Inferior parietal cortex (tissue), 1 donor: ENCODE measurements around the gene CSRP2.
A peak's percentile ranks its signal among the peaks of the same experiment; 100 is the strongest.

ENCODE experiments used
- DNase-seq: peaks from one replicate; pipeline ENCODE4 v3.0.0-alpha.2; 2016; ENCODE audit errors: extremely low spot score

CSRP2 gene

GRCh38 chr12:76878899-76879709, at the start of gene CSRP2:
Gene CSRP2 (minus strand): TSS chr12:76879019. CDS start chr12:76866260, 12,759 bp downstream.
- peak; percentile 66 for DNase-seq

DNA sequence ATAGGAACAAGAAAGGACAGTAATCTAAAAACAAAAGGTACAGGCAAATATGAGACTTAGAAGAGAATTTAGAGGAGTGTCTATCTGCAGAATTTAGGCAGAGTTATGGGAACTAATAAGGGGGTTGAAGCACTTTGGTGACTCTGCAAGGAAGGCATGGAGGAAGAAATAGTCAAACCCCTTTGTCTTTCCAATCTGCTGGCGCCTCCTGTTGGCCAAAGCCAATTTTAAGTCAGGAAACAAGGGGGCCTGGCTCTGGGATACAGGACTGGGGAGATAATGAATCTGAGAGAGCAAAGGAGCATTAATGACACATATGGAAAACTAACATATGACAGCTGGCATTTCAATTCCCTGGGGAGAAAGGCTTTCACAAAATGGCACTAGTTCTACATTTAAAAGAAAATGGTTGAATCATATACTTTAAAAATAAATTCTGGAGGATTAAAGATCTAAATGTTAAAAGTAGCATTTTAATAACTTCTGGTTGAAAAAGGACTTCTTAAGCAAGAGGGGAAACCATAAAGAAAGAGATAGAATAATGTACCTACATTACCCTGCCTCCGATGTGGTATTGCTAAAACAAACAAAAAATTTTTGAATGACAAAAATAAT, 48.5 kb upstream of the CSRP2 start:
- DNase-seq: no peak

GRCh38 chr12:76925135-76925534, 46.3 kb upstream of the CSRP2 start:
- DNase-seq: no peak

DNA sequence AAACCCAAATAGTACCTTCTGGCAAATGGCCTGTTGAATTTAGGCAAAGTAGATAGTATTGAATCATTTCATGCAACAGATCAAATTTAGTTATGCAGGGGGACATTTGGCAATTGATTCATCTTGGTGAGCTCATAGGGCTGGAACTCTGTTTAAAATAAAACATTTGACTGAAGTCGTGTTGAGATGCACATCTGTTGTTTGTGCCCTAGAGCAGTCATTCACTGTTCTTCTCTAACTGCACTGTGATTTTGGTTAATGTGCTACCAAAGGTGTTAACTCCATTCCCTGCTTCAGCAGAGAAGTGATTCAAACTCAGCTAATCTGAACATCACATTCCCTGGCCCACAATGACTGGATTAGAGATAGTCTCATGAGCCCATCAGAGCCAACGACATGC, 44.0 kb upstream of the CSRP2 start:
- peak; percentile 19 for DNase-seq

GRCh38 chr12:76921891-76922664, 43.3 kb upstream of the CSRP2 start:
- no peak for DNase-seq

- DNase-seq: no peak
Measured at GRCh38 chr12:76921100-76921471, 42.3 kb upstream of the CSRP2 start.

- DNase-seq: no peak
Measured at GRCh38 chr12:76920172-76921099, 41.6 kb upstream of the CSRP2 start.

GRCh38 chr12:76919383-76920171, 40.8 kb upstream of the CSRP2 start:
- no peak for DNase-seq

DNA sequence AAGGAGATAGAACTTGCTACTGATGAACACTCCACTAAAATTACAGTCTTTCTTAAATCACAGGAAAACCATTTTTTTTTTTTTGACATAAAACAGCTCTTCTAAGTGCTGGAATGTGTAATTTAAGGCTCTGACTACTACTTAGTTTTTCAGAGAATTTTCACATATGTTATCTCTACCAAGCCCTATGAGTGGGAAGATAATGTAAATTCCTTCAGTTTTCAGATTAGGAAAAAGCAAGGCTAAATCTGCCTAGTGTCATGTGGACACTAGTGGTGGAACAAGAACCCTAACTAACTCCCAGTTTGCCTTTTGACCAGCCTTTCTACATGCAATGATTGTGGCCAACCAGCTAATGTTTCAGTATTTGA, 37.3 kb upstream of the CSRP2 start:
- DNase-seq: peak; percentile 44

DNA sequence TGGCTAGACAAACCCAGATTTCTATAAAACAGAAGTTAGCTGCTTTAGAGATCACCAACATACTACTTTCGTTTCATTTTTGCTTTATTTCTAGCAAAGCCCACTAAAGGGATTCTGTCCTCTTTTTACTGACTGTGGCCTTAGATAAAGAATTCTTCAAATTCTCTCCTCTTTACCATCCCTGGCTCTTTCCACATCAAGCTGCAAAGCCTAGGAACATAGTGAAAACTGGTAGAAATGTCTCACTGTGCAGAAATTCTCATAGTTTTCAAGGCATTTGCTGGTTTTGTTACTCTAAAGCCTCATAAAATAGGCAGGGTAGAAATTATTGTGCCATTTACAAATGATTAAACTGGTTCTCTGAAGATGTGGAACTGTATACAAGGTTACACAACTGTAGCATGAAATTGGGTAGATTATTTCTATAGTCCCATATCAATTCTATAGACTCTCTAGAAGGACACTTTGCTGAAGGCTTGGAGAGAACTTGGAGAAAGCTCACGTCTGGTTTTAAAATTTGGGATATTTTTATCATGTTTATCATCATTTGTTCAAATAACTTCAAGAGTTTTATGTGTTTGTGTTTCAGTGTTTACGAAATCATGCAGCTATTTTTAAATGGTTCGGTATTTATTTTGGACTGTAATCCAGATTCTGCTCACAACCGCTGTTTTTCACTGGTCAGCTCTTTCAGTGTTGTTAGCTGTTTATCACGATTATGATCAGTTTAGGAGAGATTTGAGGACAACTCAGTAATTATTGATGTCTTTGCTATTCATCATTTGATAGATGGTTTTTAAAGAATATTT, 36.7 kb upstream of the CSRP2 start:
- DNase-seq: no peak

- DNase-seq: no peak
Measured at GRCh38 chr12:76914102-76914859, 35.5 kb upstream of the CSRP2 start.

DNA sequence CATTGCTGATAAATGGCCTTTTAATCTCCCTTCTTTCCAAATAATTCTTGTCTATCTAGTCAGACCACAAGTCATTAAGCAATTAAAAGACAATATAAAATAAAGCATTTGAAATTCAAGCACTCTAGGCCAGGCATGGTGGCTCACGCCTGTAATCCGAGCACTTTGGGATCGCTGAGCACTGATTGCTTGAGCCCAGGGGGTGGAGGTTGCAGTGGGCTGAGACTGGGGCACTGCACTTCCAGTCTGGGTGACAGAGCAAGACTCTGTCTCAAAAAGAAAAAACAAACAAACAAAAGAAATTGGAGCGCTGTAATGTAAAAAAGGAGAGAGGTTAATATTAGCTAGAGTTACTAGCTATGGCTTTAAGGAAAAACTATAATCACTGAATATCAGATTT, 30.5 kb upstream of the CSRP2 start:
- DNase-seq: no peak

- no peak for DNase-seq
Measured at GRCh38 chr12:76908303-76909017, 29.6 kb upstream of the CSRP2 start.

DNA sequence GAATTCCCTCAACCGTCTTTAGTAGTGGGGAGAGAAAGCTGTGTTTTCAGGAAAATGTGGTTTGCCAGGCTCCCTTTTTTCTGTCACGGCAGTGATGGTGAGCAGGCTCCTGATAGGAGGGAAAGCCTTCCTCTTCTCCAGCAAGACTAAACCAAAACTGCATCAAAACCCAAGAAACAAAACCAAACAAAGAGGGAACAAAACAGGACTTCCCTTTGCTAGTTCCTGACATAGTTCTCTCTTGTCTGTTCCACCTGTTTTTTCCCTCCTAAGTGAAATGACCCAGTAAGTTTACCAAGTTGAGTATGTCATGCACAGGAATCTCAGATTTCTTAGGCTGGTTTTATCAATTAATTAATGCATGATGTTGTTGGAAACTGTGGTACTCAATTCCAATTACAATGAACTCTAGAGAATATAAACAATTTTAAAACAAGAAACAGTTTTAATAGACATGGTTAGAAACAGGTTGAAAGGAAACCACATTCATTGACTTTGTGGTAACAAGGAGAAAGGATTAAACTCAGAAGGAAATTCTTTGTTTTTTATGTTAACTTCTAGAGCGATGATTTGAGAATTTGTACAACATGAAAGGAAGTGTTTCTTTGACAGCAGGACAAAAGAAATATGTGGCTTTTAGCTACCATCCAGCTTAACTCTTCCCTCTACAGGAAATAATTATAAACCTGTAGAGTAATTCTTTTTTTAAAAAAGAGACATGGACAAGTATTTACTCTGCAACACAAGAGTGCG, 23.0 kb upstream of the CSRP2 start:
- no peak for DNase-seq

- no peak for DNase-seq
Measured at GRCh38 chr12:76899522-76899921, 20.7 kb upstream of the CSRP2 start.

GRCh38 chr12:76898442-76898841, 19.6 kb upstream of the CSRP2 start:
- DNase-seq: no peak

- no peak for DNase-seq
Measured at GRCh38 chr12:76896274-76896673, 17.5 kb upstream of the CSRP2 start.

DNA sequence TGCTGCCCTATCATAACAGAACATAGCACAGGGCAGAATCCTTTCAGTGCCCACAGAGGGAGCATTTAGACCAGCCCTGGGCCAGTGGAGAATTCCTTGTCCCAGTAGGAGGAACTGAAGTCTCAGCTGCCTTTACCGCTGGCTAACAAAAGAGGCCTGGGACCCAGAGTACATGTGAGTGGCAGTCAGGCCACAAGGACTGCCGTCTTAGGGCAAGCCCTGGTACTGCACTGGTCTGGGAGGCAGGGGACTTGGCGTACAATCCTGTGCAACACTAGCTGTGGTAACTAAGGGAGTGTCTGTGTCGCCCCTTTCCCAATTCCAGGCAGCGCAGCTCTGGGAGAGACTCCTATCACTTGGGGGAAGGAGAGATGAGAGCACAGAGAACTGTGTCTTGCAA, 17.0 kb upstream of the CSRP2 start:
- no peak for DNase-seq
